Stimulated activated CD4-positive, alpha-beta T cell treated with anti-CD3 and anti-CD28 coated beads, Interleukin-1b, Interleukin-23, amount 100 ng/mL, for 1 hour (primary cell): ENCODE data around the gene LSM4.
"Not testable (repeated sequence)": the region's sequence is repeated elsewhere in the genome, so short reads cannot be mapped to it uniquely, and the experiment has no call there.

Source experiments
- DNase-seq, 2 donors: peaks; one replicate each; pipeline ENCODE4 v3.0.0-alpha.2; 2020; ENCODE audit warnings: low read depth in 2 of 2

Gene LSM4

DNA sequence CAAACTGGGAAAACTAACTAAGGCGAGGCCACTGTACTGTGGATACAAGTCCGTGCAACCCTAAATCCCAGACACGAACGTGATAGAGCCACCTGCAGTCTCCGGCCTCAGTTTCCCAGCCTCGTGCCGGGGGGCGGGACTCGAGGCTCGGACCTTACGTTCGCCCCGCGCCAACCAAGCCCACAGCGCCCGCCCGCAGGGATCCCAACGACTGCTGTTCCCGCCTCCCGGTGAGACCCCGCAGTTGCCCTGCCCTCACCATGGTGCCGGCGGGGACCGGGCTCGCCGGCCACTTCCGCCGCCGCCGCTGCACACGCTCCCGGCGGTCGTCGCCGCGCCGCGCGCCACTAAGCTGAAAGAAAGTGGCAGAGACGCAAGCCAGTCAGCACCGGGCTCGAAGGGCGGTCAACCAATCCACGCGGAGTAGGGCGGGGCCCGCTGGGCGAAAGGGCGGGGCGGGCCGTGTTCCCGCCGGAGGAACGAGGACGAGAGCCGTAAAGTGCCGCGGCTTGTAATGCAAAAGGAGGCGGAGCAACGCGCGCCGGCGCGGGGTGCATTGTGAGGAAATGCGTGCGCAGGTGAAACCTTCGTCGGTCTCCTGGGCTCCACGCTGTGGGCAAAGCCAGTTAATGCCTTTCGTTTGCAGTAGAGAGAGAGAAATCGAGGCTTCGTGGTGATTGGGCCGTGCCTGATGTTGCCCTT lies at the start of gene LSM4:
Gene LSM4 (minus strand): TSS at position 318 of the 702 bp plus-strand sequence. CDS start 56 bp downstream, at position 262.
- peak; percentile 99 for DNase-seq

DNA sequence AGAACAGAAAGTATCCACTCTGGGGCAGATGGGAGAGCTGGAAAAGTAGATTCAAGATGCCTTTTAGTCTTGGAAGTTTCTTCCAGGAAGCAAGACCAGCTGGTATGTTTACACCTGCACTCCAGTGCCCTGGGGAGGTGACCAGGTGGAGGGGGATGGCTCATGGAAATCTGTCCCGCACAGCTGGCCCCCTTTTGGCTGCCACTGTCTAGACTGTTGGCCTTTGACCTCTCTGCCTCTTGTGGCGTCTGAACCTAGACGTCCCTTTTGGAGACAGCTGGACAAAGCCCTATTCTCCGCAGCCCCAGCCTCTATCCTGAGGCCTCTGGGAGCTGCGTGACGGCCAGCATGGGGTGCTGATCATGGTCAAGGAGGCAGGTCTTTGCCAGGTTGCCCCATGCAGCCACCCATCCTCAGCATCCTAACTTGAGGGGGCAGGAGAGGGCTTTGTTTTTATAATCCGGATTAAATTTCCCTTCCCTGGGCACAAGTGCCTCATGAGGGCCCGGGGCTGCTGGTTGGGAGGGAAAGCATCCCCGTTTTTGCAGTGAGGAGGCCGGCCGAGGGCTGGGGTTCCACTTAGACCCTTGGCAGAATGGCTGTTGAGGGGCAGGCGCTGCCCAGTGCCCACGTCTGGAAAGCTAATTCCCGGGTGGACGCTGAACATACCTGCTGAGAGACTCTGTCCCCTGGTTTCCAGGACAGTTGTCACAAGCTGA lies 45.8 kb upstream of the LSM4 start:
- no peak for DNase-seq

- no peak for DNase-seq
Observed at GRCh38 chr19:18366021-18366435, 43.2 kb upstream of the LSM4 start.

DNA sequence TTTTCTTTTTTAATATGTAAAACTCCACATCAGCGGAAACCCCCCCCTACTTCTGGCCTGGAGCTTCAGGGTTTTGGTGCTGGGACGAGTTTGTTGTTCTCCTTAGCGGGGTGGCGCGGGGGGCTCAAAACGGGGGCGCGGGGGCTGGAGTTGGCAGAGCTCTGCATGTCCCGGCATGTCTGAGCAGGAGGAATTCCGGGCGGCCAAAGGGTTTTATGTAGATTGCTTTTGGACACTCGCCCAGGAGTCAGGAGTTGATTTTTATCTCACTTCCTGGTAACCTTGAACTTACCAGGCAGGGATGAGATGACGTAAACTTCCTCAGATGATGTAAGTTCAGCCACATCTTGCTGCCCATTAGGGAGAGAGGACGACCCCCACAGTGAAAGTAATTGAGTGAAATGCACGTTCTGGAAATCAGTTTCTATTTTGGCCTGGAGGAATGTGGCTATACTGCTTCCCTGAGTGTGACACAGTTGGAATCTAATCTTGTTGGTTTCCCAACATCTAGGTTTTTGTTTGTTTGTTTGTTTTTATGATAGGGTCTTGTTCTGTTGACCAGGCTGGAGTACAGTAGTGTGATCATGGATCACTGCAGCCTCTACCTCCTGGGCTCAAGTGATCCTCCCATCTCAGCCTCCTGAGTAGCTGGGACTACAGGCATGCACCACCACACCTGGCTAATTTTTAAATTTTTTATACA lies 42.1 kb upstream of the LSM4 start:
- DNase-seq, result no peak

DNA sequence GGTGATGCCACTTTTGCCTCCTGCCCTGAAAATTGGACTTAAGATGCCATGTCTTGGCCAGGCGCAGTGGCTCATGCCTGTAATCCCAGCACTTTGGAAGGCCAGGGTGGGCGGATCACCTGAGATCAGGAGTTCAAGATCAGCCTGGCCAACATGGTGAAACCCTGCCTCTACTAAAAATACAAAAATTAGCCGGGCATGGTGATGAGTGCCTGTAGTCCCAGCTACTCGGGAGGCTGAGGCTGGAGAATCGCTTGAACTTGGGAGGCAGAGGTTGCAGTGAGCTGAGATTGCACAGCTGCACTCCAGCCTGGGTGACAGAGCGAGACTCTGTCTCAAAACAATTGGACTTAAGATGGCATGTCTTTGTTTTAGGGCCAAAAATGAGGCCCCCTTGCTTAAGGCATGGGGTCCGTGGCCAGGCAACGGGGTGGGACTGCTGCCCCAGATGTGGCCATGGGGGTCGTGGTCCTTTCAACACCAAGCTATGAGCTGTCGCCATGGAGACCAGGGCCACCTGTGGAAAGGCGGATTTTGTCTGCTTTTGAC lies 41.5 kb upstream of the LSM4 start:
- DNase-seq, result not testable (repeated sequence)

GRCh38 chr19:18363787-18364186 lies 40.9 kb upstream of the LSM4 start:
- no peak for DNase-seq

- DNase-seq, result no peak
Observed at GRCh38 chr19:18362934-18363542, 40.2 kb upstream of the LSM4 start.

GRCh38 chr19:18361646-18362045 lies 38.8 kb upstream of the LSM4 start:
- no peak for DNase-seq

- no peak for DNase-seq
Observed at GRCh38 chr19:18357041-18357440, 34.2 kb upstream of the LSM4 start.

GRCh38 chr19:18354743-18355142 lies 31.9 kb upstream of the LSM4 start:
- not testable (repeated sequence) for DNase-seq

DNA sequence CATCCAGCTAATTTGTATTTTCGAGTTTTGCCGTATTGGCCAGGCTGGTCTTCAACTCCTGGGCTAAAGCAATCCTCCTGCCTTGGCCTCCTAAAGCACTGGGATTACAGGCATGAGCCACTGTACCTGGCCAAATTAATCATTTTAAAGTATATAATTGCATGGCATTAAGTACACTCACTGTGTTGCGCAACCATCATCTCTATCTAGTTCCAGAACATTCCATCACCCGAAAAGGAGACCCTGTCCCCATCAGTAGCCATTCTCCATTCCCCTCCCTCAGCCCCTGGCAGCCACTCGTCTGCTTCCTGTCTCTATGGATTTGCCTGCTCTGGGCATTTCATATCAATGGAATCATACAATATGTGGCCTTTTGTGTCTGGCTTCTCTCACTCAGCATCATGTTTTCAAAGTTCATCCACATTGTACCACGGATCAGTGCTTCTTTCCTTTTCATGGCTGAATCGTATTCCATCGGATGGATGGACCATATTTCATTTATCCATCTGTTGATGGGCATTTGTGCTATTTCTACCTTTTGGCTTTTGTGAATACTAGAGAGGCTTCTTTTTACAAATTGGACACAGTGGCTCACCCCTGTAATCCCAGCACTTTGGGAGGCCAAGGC lies 30.6 kb upstream of the LSM4 start:
- DNase-seq, result no peak

DNA sequence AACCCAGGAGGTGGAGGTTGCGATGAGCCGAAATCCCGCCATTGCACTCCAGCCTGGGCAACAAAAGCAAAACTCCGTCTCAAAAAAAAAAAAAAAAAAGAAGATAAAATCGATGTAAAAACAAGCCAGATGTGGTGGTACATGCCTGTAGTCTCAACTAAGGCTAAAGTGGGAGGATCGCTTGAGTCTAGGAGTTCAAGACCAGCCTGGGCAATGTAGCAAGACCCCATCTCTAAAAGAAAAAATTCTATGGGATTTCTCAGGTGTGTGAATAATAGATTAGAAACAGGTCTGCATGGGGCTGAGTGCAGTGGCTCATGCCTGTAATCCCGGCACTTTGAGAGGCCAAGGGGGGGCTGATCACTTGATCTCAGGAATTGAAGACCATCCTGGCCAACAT lies 28.7 kb upstream of the LSM4 start:
- DNase-seq, result no peak

DNA sequence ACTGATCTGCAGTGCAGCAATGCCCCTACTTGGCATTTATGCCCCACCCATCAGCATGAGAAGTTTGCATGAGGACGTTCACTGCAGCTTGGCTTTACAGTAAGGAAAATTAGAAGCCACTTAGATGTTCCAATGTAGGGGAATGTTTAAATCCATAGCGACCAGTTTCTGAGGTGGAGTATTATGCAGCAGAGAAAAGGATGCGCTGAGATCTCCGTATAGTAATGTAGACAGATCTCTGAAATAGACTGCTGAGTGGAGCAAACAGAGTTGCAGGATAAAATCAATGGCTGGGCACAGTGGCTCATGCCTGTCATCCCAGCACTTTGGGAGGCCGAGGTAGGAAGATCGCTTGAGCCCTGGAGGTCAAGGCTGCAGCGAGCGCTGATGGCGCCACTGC lies 27.6 kb upstream of the LSM4 start:
- no peak for DNase-seq

- DNase-seq, result no peak
Observed at GRCh38 chr19:18349524-18350128, 26.8 kb upstream of the LSM4 start.

GRCh38 chr19:18348818-18349339 lies 26.0 kb upstream of the LSM4 start:
- DNase-seq, result not testable (repeated sequence)

DNA sequence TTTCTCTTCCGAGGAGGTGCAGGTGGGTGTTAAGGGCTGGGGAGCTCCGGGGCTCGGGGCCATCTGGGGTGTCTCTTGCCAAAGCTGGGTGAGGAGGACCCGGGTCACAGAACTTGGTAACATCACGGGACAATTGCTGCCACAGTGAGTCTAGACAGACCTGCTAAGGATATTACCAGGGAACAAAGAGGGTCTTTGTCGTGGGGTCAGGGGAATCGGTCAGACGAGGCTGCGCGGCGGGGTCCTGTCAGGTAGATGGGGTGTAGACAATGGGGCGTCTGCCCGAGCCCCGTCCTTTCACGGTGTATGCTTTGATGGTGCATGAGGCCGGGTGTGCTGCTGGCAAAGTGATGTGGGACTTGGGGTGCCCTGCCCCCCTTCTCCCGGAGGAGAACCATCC lies 25.3 kb upstream of the LSM4 start:
- no peak for DNase-seq

DNA sequence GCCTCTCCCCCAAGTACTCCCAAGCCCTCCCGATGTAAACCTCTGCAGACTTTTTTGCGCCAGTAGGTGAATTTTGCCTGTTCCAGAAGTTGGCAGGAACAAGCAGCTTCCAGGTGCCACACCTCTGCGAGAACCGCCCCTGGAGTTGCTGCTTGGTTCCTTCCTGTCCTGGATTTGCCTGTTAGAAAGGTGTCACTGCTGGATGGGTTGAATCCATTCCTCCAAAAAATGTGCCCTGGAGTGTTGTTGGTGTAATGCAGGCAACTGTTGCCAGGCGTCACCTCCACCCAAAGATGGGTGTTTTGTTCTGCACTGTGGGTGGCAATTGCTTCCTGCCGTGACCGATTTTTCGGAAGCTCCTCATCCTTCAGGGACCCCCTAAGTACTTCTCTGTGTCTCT lies 23.2 kb upstream of the LSM4 start:
- DNase-seq, result no peak

DNA sequence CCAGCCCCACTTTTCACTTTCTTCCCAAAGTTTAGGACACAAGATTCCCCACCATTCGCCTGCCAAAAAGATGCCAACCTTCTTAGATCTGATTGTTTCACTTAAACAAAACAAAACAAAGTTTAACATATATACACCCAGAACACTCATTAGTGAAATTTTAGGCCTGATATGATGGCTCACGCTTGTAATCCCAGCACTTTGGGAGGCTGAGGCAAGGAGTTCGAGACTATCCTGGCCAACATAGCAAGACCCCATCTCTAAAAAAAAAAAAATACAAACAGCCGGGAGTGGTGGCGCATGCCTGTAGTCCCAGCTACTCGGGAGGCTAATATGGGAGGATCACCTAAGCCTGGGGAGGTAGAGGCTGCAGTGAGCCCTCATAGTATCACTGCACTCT lies 22.4 kb upstream of the LSM4 start:
- no peak for DNase-seq

DNA sequence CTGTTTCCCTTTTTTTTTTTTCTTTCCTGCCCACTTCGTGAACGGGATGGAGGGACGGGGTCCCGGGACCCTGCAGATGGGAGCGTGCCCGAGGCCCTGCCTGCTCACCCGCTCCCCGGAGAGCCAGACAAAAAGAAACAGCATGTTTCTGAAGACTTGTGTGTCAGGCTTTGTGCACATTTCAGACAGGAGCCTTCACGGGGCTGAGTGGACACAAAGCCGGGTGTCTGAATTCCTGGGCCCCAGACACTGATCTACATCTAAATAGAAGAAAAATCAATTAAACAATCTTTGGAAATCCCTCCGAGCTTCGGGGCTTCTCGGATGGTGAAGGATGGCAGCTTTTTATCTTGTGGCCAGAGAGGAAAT lies 21.7 kb upstream of the LSM4 start:
- DNase-seq, result no peak

GRCh38 chr19:18342090-18342632 lies 19.3 kb upstream of the LSM4 start:
- no peak for DNase-seq
